SJCRH30 (cell line): ENCODE data around the gene EVPLL. TPM values are rescaled to one million over a fixed set of nuclear protein-coding genes. Genes with fewer than 3 reads are reported as not detected.
"Not testable (repeated sequence)": the region's sequence is repeated elsewhere in the genome, so short reads cannot be mapped to it uniquely, and the experiment has no call there.

Source experiments
- DNase-seq, 2 experiments: peaks; one replicate each; pipeline ENCODE4 v3.0.0-alpha.2; 2015 to 2020
- H3K27ac ChIP-seq: fragments of 250-450 bp; sonication (Bioruptor Pico); 2 replicates; pipeline ENCODE4 v1.5.1; 2020; ENCODE audit warnings: mild to moderate bottlenecking, moderate library complexity
- H3K27me3 ChIP-seq: fragments of 250-450 bp; sonication (Bioruptor Pico); 2 replicates; pipeline ENCODE4 v1.5.1; 2020; ENCODE audit warnings: mild to moderate bottlenecking, moderate library complexity
- H3K36me3 ChIP-seq: fragments of 250-450 bp; sonication (Bioruptor Pico); 2 replicates; pipeline ENCODE4 v1.5.1; 2020; ENCODE audit warnings: mild to moderate bottlenecking, moderate library complexity
- H3K4me1 ChIP-seq: fragments of 250-450 bp; sonication (Bioruptor Pico); 2 replicates; pipeline ENCODE4 v1.5.1; 2020; ENCODE audit warnings: mild to moderate bottlenecking, moderate library complexity
- H3K4me3 ChIP-seq: fragments of 250-450 bp; sonication (Bioruptor Pico); 2 replicates; pipeline ENCODE4 v1.5.1; 2020; ENCODE audit warnings: mild to moderate bottlenecking, moderate library complexity
- H3K9me3 ChIP-seq: fragments of 250-450 bp; sonication (Bioruptor Pico); replicated peaks from 2 replicates; pipeline ENCODE4 v1.5.1; 2020; ENCODE audit warnings: mild to moderate bottlenecking, moderate library complexity
- total RNA-seq: library from RNA; depleted of rRNA; stranded (reverse); fragments of >200 nt; shearing (Covaris generic); gene quantifications from 2 replicates; pipeline ENCODE4 v1.2.3, GENCODE V29; 2014; rRNA removed

The EVPLL gene
- total RNA-seq = not detected in 2 replicates

- no peak within 1 kb of the TSS for H3K4me3 ChIP-seq
- H3K27ac ChIP-seq = no peak within 1 kb of the TSS
- H3K9me3 ChIP-seq = peaks cover 3% of the 10 kb centered on the region; the same call in 1 of the 2 replicates
- H3K27me3 ChIP-seq = peaks cover 33% of the 10 kb centered on the region
- H3K4me1 ChIP-seq = no peaks in the 10 kb centered on the region
- no peak for DNase-seq
- no peaks in the 10 kb centered on the region for H3K36me3 ChIP-seq
These were observed at the start of gene EVPLL for GRCh38 chr17:18377437-18378204. Gene EVPLL (plus strand): TSS chr17:18377778. CDS start chr17:18380938, 3,160 bp downstream.

DNA sequence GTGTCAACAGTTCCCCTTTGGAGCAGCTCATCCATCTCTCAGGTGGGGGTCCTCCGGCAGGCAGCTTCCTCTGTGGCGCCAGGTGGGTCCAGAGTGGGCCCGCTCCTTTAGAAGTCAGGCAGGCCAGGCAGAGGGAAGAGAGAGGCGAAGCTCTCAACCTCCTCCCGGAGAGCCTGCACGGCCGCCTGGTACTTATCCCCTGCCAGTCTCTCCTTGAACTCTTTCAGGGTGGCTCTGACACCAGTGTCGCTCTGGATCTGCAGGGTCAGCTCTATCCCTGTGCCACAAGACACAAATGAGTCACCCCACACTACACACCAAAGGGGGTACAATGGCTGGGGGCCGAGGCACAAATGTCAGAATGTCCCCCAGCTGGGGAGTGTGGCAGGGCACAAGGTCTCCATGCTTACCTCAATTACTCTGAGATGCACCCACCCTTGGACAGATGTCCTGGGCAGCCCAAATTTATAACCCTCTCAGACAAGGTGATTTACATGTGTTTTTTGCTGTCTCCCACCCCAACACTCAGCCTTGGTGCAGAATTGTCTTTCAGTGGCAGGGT lies 48.9 kb upstream of the EVPLL start:
- no peaks in the 10 kb centered on the region for H3K4me1 ChIP-seq
- no peak overlapping the region for H3K4me3 ChIP-seq
- no peaks in the 10 kb centered on the region for H3K27me3 ChIP-seq
- DNase-seq = no peak
- H3K36me3 ChIP-seq = peaks cover 63% of the 10 kb centered on the region
- no peaks in the 10 kb centered on the region for H3K9me3 ChIP-seq
- H3K27ac ChIP-seq = no peak overlapping the region

DNA sequence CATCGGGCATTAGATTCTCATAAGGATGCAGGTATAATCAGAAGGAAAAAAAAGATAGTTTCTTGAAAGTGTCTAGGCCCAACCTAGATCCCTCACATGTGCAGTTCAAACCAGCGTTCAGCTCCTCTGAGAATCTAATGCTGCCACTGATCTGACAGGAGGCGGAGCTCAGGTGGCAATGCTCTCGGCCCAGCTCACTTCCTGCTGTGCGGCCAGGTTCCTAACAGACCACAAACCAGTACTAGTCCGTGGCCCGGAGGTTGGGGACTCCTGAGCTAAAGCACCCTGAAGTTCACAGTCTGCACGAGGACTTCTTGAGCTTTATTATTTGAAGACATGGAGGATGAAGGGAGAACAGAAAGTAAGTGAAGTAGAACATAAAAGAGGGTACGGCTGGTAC lies 45.7 kb upstream of the EVPLL start:
- H3K4me3 ChIP-seq = no peak overlapping the region
- peaks cover 63% of the 10 kb centered on the region for H3K36me3 ChIP-seq
- no peaks in the 10 kb centered on the region for H3K4me1 ChIP-seq
- H3K9me3 ChIP-seq = no peaks in the 10 kb centered on the region
- H3K27ac ChIP-seq = no peak overlapping the region
- H3K27me3 ChIP-seq = no peaks in the 10 kb centered on the region
- DNase-seq = no peak

GRCh38 chr17:18332909-18333489 lies 44.6 kb upstream of the EVPLL start:
- H3K27ac ChIP-seq = no peak overlapping the region
- H3K4me3 ChIP-seq = no peak overlapping the region
- H3K36me3 ChIP-seq = peaks cover 63% of the 10 kb centered on the region
- H3K9me3 ChIP-seq = no peaks in the 10 kb centered on the region
- DNase-seq = no peak
- no peaks in the 10 kb centered on the region for H3K4me1 ChIP-seq
- no peaks in the 10 kb centered on the region for H3K27me3 ChIP-seq

DNA sequence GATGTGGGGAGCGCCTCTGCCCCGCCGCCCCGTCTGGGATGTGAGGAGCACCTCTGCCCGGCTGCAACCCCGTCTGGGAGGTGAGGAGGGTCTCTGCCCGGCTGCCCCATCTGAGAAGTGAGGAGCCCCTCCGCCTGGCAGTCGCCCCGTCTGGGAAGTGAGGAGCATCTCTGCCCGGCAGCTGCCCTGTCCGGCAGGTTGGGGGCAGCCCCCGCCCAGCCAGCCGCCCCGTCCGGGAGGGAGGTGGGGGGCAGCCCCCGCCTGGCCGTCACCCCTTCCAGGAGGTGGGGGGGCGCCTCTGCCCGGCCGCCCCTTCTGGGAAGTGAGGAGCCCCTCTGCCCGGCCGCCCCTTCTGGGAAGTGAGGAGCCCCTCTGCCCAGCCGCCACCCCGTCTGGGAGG lies 39.4 kb upstream of the EVPLL start:
- DNase-seq, H3K9me3 ChIP-seq, H3K4me3 ChIP-seq, H3K4me1 ChIP-seq, H3K27me3 ChIP-seq, H3K27ac ChIP-seq: not testable (repeated sequence)
- H3K36me3 ChIP-seq = peaks cover 87% of the 10 kb centered on the region

- Histone ChIP-seq H3K27me3 (no peaks in the 10 kb centered on the region), H3K4me3 (no peak overlapping the region), H3K4me1 (no peaks in the 10 kb centered on the region), H3K36me3 (peaks cover 81% of the 10 kb centered on the region), H3K27ac (no peak overlapping the region), H3K9me3 (no peaks in the 10 kb centered on the region)
- DNase-seq = no peak
These were observed 37.6 kb upstream of the EVPLL start for GRCh38 chr17:18339933-18340332.

DNA sequence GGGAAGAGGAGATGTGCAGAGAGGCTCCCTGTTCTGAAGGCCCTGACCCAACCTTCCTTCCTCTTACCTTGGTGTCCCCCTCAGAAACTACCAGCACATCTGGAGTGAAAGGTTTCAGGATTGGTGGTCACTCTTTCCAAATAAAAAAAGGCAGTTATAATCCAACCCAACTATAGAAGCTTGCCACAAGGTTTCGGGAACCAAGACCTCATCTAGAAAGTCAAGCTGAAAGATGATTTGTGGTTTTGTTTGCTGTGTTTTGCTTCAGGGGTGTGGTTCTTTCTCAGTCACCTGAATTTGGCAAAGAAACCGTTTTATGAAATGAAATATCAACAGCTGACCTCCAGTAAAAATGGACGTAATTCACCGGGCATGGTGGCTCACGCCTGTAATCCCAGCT lies 33.6 kb upstream of the EVPLL start:
- H3K4me3 ChIP-seq = no peak overlapping the region
- H3K27me3 ChIP-seq = no peaks in the 10 kb centered on the region
- no peak for DNase-seq
- H3K9me3 ChIP-seq = no peaks in the 10 kb centered on the region
- H3K36me3 ChIP-seq = peaks cover 85% of the 10 kb centered on the region
- no peak overlapping the region for H3K27ac ChIP-seq
- no peaks in the 10 kb centered on the region for H3K4me1 ChIP-seq

- H3K27ac ChIP-seq = no peak overlapping the region
- no peak for DNase-seq
- no peaks in the 10 kb centered on the region for H3K4me1 ChIP-seq
- H3K27me3 ChIP-seq = no peaks in the 10 kb centered on the region
- H3K36me3 ChIP-seq = peaks cover 80% of the 10 kb centered on the region
- no peaks in the 10 kb centered on the region for H3K9me3 ChIP-seq
- no peak overlapping the region for H3K4me3 ChIP-seq
These were observed 24.0 kb upstream of the EVPLL start for GRCh38 chr17:18353541-18353940.

DNA sequence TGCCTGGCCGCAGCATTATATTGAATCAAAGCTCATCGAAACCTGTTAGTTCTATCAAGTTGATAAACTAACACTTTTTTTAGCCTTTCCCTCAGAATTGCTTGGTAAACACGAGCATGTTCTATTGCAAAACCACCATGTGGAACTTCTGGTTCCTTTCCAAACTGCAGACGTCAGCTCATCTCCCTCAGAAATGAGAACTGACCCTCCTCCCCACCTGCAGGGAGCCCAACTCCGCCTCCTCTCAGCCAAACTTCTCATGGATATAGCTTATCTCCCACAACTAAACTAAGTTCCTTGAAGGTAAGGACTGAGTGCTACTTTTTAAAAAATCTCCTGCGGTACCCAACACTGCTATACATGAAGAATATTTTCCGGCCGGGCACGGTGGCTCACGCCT lies 21.0 kb upstream of the EVPLL start:
- DNase-seq = no peak
- H3K9me3 ChIP-seq = no peaks in the 10 kb centered on the region
- H3K4me3 ChIP-seq = no peak overlapping the region
- peaks cover 64% of the 10 kb centered on the region for H3K36me3 ChIP-seq
- no peaks in the 10 kb centered on the region for H3K27me3 ChIP-seq
- no peak overlapping the region for H3K27ac ChIP-seq
- H3K4me1 ChIP-seq = no peaks in the 10 kb centered on the region

DNA sequence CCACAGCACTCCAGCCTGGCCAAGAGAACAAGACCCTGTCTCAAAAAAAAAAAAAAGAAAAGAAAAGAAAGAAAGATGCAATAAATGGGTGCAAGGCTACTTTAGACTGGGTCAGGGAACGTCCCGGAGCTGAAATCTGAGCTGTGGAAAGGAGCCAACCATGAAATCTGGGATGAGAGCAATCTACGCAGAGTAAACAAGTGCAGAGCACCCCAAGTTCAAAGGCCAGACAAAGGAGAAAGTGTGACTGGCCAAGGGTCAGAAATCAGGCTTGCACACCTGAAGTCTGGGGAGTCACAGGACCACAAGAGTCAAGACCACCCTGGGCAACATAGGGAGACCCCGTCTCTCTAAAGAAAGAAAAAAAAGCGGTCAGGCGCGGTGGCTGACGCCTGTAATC lies 17.1 kb upstream of the EVPLL start:
- H3K27ac ChIP-seq = no peak overlapping the region
- no peak for DNase-seq
- peaks cover 4% of the 10 kb centered on the region; the same call in 1 of the 2 replicates for H3K4me1 ChIP-seq
- H3K27me3 ChIP-seq = no peaks in the 10 kb centered on the region
- no peaks in the 10 kb centered on the region for H3K9me3 ChIP-seq
- no peak overlapping the region for H3K4me3 ChIP-seq
- peaks cover 29% of the 10 kb centered on the region for H3K36me3 ChIP-seq

DNA sequence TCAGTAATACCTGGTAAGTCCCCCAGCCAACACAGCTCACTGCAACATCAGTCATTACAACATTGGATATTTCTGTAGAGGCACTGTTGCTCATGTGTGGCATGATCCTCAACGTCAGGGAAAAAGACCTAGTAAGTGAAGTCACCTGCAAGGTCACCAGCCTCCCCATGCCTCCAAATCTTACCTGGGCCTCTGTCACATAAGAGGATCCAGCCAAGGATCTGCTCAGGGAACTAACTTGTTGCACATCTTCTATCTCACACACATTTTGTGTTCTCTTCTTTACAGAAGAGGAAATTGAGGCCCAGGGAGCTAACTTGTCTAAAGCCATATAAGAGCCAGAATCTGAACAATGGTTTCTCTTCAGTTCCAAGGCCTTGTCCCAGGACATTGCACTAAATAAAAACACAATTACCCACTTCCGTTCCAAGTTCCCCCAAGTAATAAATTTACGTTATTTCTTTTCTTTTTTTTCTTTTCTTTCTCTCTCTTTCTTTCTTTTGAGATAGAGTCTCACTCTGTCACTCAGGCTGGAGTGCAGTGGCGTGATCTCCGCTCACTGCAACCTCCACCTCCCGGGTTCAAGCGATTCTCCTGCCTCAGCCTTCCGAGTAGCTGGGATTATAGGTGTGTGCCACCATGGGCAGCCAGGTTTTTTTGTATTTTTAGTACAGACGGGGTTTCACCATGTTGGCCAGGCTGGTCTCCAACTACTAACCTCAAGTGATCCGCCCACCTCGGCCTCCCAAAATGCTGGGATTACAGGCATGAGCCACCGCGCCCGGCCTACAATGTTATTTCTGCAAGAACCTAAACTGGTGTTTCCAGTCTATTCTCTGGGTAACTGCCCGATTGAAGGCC lies 15.5 kb upstream of the EVPLL start:
- no peak for DNase-seq
- Histone ChIP-seq H3K27me3 (no peaks in the 10 kb centered on the region), H3K4me1 (peaks cover 4% of the 10 kb centered on the region; the same call in 1 of the 2 replicates), H3K27ac (no peak overlapping the region), H3K9me3 (no peaks in the 10 kb centered on the region), H3K36me3 (peaks cover 16% of the 10 kb centered on the region), H3K4me3 (peak overlapping the region; percentile 82)

DNA sequence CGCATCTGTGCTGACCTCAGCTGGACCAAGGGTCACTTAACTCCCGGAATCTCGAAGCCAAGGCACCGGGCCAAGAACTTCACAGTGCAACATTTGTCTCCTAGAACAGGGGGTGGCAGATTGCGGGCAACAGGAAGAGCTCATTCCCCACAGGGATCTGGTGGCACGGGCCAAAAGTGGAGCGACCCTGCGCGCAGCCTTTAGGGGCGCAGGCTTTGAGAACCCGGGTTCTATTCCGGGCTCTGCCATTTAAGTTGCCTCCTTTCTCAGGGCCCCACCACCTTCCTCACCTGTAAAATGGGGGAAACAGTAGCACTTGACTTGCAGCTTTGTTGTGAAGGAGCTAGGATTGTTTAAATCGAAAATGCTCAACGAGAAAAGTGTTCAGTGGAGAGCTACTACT lies 14.9 kb upstream of the EVPLL start:
- peak overlapping the region; percentile 9; the same call in 1 of the 2 replicates for H3K27ac ChIP-seq
- peak; percentile 89 to 91 for DNase-seq
- peaks cover 16% of the 10 kb centered on the region for H3K36me3 ChIP-seq
- peaks cover 4% of the 10 kb centered on the region; the same call in 1 of the 2 replicates for H3K4me1 ChIP-seq
- H3K9me3 ChIP-seq = no peaks in the 10 kb centered on the region
- peak overlapping the region; percentile 82 for H3K4me3 ChIP-seq
- no peaks in the 10 kb centered on the region for H3K27me3 ChIP-seq

GRCh38 chr17:18363101-18364049 lies 14.2 kb upstream of the EVPLL start, which contains the start of gene SHMT1:
Gene SHMT1 (minus strand): TSS chr17:18363550. CDS start chr17:18355981, 7,569 bp downstream.
- peak; percentile 98 to 99 for DNase-seq
- Histone ChIP-seq H3K4me3 (peak within 1 kb of the TSS; percentile 82), H3K4me1 (peaks cover 4% of the 10 kb centered on the region; the same call in 1 of the 2 replicates), H3K9me3 (no peaks in the 10 kb centered on the region), H3K27ac (peak within 1 kb of the TSS; percentile 9; the same call in 1 of the 2 replicates), H3K36me3 (peaks cover 15% of the 10 kb centered on the region), H3K27me3 (no peaks in the 10 kb centered on the region)
